K562 (cell line): ENCODE results near the gene OR6Y1. TPM values are rescaled to one million over a fixed set of nuclear protein-coding genes. Genes with fewer than 3 reads are reported as not detected.

ENCODE experiments used
- ATAC-seq: fragments of 200-7000 bp; cut with Tn5 transposase; 3 replicates; pipeline ENCODE4 v1.9.1; 2020; ENCODE audit warnings: moderate library complexity
- BruUV-seq: library from RNA; stranded (reverse); fragments of 400-500 nt; replicated peaks from 2 replicates; lab custom pipeline; 2021; lab: Mats Ljungman, UMichigan
- CTCF ChIA-PET: fragments of 300-600 bp; formaldehyde crosslinking; extraction: SDS; loops from one replicate; lab custom pipeline; 2021; ENCODE audit warnings: low intra/inter-chr PET ratio; lab: Yijun Ruan, JAX
- POLR2A ChIA-PET: fragments of 300-600, 350-650 bp; sonication (Branson Sonifier 250); formaldehyde crosslinking; extraction: SDS; loops from one replicate; lab custom pipeline; 2021; ENCODE audit warnings: antibody characterized with exemption, inconsistent platforms; lab: Yijun Ruan, JAX
- DNase-seq, 4 experiments: peaks; one replicate each; pipeline versions ENCODE4 v3.0.0 to v3.0.0-alpha.2; 2011 to 2018; ENCODE audit warnings: low spot score in 3 of 4, mixed read lengths in 3 of 4; ENCODE audit errors: extremely low read depth in 1 of 4
- FAIRE-seq: peaks from 2 replicates; lab custom pipeline; 2011; peaks lifted over from hg19 to GRCh38; lab: Jason Lieb, UNC
- H2AFZ ChIP-seq: 2 replicates; pipeline ENCODE4 v1.6.0; 2011; ENCODE audit warnings: low read depth, low read length, control low read depth, inconsistent platforms
- H3K27ac ChIP-seq: fragments of 200-600 bp; 3 replicates; pipeline ENCODE4 v1.8.0; 2011; ENCODE audit warnings: low read depth, mild to moderate bottlenecking, control low read depth, inconsistent platforms, low read length, moderate library complexity, mixed read lengths; ENCODE audit errors: extremely low read depth
- H3K27me3 ChIP-seq, 2 experiments: fragments of 300-600 bp in 1 of 2; 2 replicates in 1 of 2; 3 replicates in 1 of 2; pipeline versions ENCODE4 v1.6.0 to v1.8.0; 2011; ENCODE audit warnings: inconsistent platforms in 2 of 2, low read length in 2 of 2, mild to moderate bottlenecking in 1 of 2, mixed read lengths in 1 of 2, moderate library complexity in 1 of 2; ENCODE audit not compliant: control insufficient read depth in 2 of 2, insufficient read depth in 2 of 2
- H3K36me3 ChIP-seq: fragments of 300-600 bp; 3 replicates; pipeline ENCODE4 v1.8.0; 2011; ENCODE audit warnings: mild to moderate bottlenecking, low read length, inconsistent platforms; ENCODE audit not compliant: control insufficient read depth, insufficient read depth
- H3K4me1 ChIP-seq, 2 experiments: fragments of 200-600 bp in 1 of 2; replicated peaks in 1 of 2; 2 replicates in 1 of 2; 3 replicates in 1 of 2; pipeline versions ENCODE4 v1.5.1 to v1.8.0; 2011; ENCODE audit warnings: inconsistent platforms in 2 of 2, low read length in 2 of 2, mild to moderate bottlenecking in 1 of 2, mixed read lengths in 1 of 2, moderate library complexity in 1 of 2; ENCODE audit not compliant: control insufficient read depth in 2 of 2, insufficient read depth in 2 of 2
- H3K4me2 ChIP-seq: 2 replicates; pipeline ENCODE4 v1.6.1; 2011; ENCODE audit warnings: low read length, control low read depth, inconsistent platforms, mixed read lengths; ENCODE audit not compliant: insufficient read depth
- H3K4me3 ChIP-seq: fragments of 200-600 bp; sonication (generic), shearing (Covaris generic); 2 replicates; pipeline ENCODE4 v1.5.1; 2016; ENCODE audit warnings: control low read depth, inconsistent platforms
- H3K79me2 ChIP-seq: fragments of 200-600 bp; 3 replicates; pipeline ENCODE4 v1.8.0; 2011; ENCODE audit warnings: low read length, inconsistent platforms; ENCODE audit not compliant: control insufficient read depth, insufficient read depth
- H3K9ac ChIP-seq, 2 experiments: 2 replicates each; pipeline versions ENCODE4 v1.6.0 to v1.6.1; 2011; ENCODE audit warnings: low read depth in 2 of 2, low read length in 2 of 2, control low read depth in 1 of 2, inconsistent platforms in 1 of 2, mild to moderate bottlenecking in 1 of 2, mixed read lengths in 1 of 2; ENCODE audit not compliant: insufficient read depth in 1 of 2
- H3K9me1 ChIP-seq: one replicate; pipeline ENCODE4 v1.6.0; 2011; ENCODE audit warnings: inconsistent platforms, mild to moderate bottlenecking, low read length, moderate library complexity; ENCODE audit not compliant: control insufficient read depth, insufficient read depth
- H3K9me3 ChIP-seq: replicated peaks from 2 replicates; pipeline ENCODE4 v1.5.1; 2011; ENCODE audit warnings: low read depth, low read length, inconsistent platforms; ENCODE audit not compliant: control insufficient read depth, insufficient read depth
- H4K20me1 ChIP-seq: replicated peaks from 2 replicates; pipeline ENCODE4 v1.6.1; 2011; ENCODE audit warnings: low read length, inconsistent platforms, mixed read lengths; ENCODE audit not compliant: control insufficient read depth, insufficient read depth
- HCFC1 ChIP-seq: IDR thresholded peaks from 2 replicates; pipeline ENCODE4 v1.6.1; 2012; ENCODE audit warnings: low read depth, low read length, improper control_type of control experiment
- HSF4 ChIP-seq: fragments of 250-450 bp; sonication (Bioruptor Pico); IDR thresholded peaks from 2 replicates; pipeline ENCODE4 v2.1.2; 2022; ENCODE audit warnings: mild to moderate bottlenecking, moderate library complexity, borderline replicate concordance
- MCM3 ChIP-seq: fragments of 450-650 bp; IDR thresholded peaks from 2 replicates; pipeline ENCODE4 v1.6.1; 2016
- PHB2 ChIP-seq: fragments of 450-650 bp; IDR thresholded peaks from 2 replicates; pipeline ENCODE4 v1.6.1; 2017; ENCODE audit warnings: low read depth
- PPARD ChIP-seq: fragments of 250-450 bp; sonication (Bioruptor Pico); IDR thresholded peaks from 2 replicates; pipeline ENCODE4 v1.8.0; 2022; ENCODE audit warnings: inconsistent platforms, mild to moderate bottlenecking, moderate library complexity
- RAD21 ChIP-seq, 2 experiments: fragments of 250-450 bp in 1 of 2; fragments of 450-650 bp in 1 of 2; sonication (Bioruptor Pico) in 1 of 2; formaldehyde crosslinking in 1 of 2; IDR thresholded peaks in 1 of 2; conservative IDR thresholded peaks in 1 of 2; 2 replicates each; pipeline versions ENCODE4 v1.4.0 to v1.8.0; 2020 to 2022; ENCODE audit warnings: mild to moderate bottlenecking in 2 of 2, moderate library complexity in 1 of 2
- RFX7 ChIP-seq: fragments of 250-450 bp; sonication (Bioruptor Pico); IDR thresholded peaks from 2 replicates; pipeline ENCODE4 v1.5.1; 2021; ENCODE audit warnings: mild to moderate bottlenecking
- RHOXF2B ChIP-seq: fragments of 250-450 bp; sonication (Bioruptor Pico); conservative IDR thresholded peaks from 2 replicates; pipeline ENCODE4 v1.5.1; 2021
- YY1 ChIP-seq, 3 experiments: IDR thresholded peaks; 2 replicates each; pipeline ENCODE4 v1.6.1; 2011; ENCODE audit warnings: low read length in 2 of 3, mild to moderate bottlenecking in 2 of 3, moderate library complexity in 2 of 3, borderline replicate concordance in 1 of 3, control low read depth in 1 of 3, low read depth in 1 of 3; ENCODE audit not compliant: insufficient read depth in 3 of 3, insufficient replicate concordance in 2 of 3, control insufficient read depth in 1 of 3, insufficient read length in 1 of 3; ENCODE audit errors: extremely low read depth in 1 of 3
- ZNF431 ChIP-seq: sonication (generic); formaldehyde crosslinking; IDR thresholded peaks from 2 replicates; pipeline ENCODE4 v1.8.0; 2022; ENCODE audit warnings: mild to moderate bottlenecking, missing genetic modification reagents
- ZNF696 ChIP-seq: fragments of 250-450 bp; sonication (Bioruptor Pico); conservative IDR thresholded peaks from 2 replicates; pipeline ENCODE4 v1.4.0; 2020; ENCODE audit warnings: mild to moderate bottlenecking, moderate library complexity
- WGBS: fragments of 100-300 bp; shearing (Covaris generic); methylation state at CpG from one replicate; pipeline ENCODE4 v1.1.6; 2016; ENCODE audit warnings: low coverage, mixed read lengths; ENCODE audit not compliant: insufficient coverage; ENCODE audit errors: missing lambda C conversion rate; 5-methylcytosine and 5-hydroxymethylcytosine counted together
- in situ Hi-C: fragments of 300-500 bp; cut with MboI; formaldehyde crosslinking; loops from 4 replicates; pipeline ENCODE4 v1.15.0; 2018; ENCODE audit warnings: inconsistent platforms, mixed read lengths
- intact Hi-C: fragments of 100-400 bp; cut with micrococcal nuclease; formaldehyde crosslinking; loops from 2 replicates; pipeline ENCODE4 v1.14.2; 2022
- polyA plus RNA-seq, 8 experiments: library from polyadenylated mRNA; depleted of rRNA in 4 of 8; stranded (reverse) in 5 of 8; unstranded in 3 of 8; fragments of >200 nt; fragmentation: Nextera tagmentation in 2 of 8; fragmentation: Illumina TruSeq in 1 of 8; extraction: Ambion mirVana in 2 of 8; extraction: Trizol in 1 of 8; gene quantifications; 2 replicates each; pipeline versions ENCODE4 v1.2.1 to v1.2.3, GENCODE V29; 2011 to 2014; ENCODE audit warnings: inconsistent platforms in 1 of 8, missing spikeins in 1 of 8
- total RNA-seq, 7 experiments: library from RNA; depleted of rRNA in 6 of 7; stranded (reverse); fragments of >200 nt in 6 of 7; fragmentation: Illumina TruSeq in 2 of 7; extraction: Trizol in 2 of 7; gene quantifications; 2 replicates each; pipeline versions ENCODE4 v1.2.1 to v1.2.3, GENCODE V29; 2011 to 2021; ENCODE audit warnings: low replicate concordance in 1 of 7
- TF ChIP-seq, protein P1 (sequence below), 2 experiments: IDR thresholded peaks; 2 replicates each; pipeline ENCODE4 v1.6.1; 2012; ENCODE audit warnings: improper control_type of control experiment in 2 of 2, low read depth in 2 of 2, low read length in 2 of 2, borderline replicate concordance in 1 of 2
- TF ChIP-seq, protein P2 (sequence below), 3 experiments: IDR thresholded peaks in 2 of 3; conservative IDR thresholded peaks in 1 of 3; 2 replicates each; pipeline ENCODE4 v1.5.1; 2011 to 2012; ENCODE audit warnings: low read length in 3 of 3, mild to moderate bottlenecking in 3 of 3, control low read depth in 2 of 3, improper control_type of control experiment in 1 of 3, inconsistent platforms in 1 of 3, low read depth in 1 of 3, mixed read lengths in 1 of 3, moderate library complexity in 1 of 3; ENCODE audit not compliant: insufficient read depth in 2 of 3

The OR6Y1 gene
- total and polyA plus RNA-seq, 9 of the 15 experiments (the other 6 are each of a cell fraction or from before 2014, with no cell fraction given) = not detected

DNA sequence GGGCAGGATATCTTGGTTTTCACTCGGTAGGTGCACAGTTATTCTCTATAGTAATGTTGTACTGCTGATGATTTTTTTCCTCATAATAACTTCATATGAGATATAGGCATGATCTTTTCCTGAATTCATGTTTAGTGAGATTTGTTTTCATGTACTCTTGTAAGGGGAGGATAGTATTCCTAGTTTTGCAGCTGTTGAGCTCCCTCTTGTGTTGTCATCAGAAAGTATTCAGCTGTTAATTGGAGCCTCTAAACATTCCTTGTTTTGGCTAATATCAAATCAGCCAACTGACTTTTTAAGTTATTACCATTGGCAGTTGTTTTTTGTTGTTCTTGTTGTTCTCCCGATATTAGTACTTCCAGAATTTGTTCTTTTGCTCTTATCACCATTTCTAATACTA is 57.8 kb downstream of the OR6Y1 start:
- Histone ChIP-seq H3K79me2 (no peaks in the 10 kb centered on the region), H3K4me1 (no peaks in the 10 kb centered on the region), H2AFZ (no peak overlapping the region), H4K20me1 (no peaks in the 10 kb centered on the region), H3K4me2 (no peak overlapping the region), H3K27me3 (no peaks in the 10 kb centered on the region), H3K36me3 (no peaks in the 10 kb centered on the region), H3K9me1 (no peaks in the 10 kb centered on the region), H3K27ac (no peak overlapping the region), H3K4me3 (no peak overlapping the region), H3K9me3 (no peaks in the 10 kb centered on the region), H3K9ac (no peak overlapping the region)
- ATAC-seq = peak; percentile 49; the same call in 2 of the 3 replicates
- no TSS peak for BruUV-seq
- no peak for TF ChIP-seq HSF4 (CRISPR knock-in tag)
- TF ChIP-seq PHB2 = no peak
- no peak for TF ChIP-seq PPARD (CRISPR knock-in tag)
- TF ChIP-seq RHOXF2B = no peak
- peak in 1 of 2 experiments; percentile 57; a peak in 2 of 4 replicates for TF ChIP-seq RAD21 (CRISPR knock-in tag; conservative IDR thresholded peaks at IDR 0.05 in 1 of 2, IDR thresholded peaks at IDR 0.05 in 1 of 2)
- TF ChIP-seq ZNF696 (CRISPR knock-in tag) = no peak
- TF ChIP-seq, protein P1, sequence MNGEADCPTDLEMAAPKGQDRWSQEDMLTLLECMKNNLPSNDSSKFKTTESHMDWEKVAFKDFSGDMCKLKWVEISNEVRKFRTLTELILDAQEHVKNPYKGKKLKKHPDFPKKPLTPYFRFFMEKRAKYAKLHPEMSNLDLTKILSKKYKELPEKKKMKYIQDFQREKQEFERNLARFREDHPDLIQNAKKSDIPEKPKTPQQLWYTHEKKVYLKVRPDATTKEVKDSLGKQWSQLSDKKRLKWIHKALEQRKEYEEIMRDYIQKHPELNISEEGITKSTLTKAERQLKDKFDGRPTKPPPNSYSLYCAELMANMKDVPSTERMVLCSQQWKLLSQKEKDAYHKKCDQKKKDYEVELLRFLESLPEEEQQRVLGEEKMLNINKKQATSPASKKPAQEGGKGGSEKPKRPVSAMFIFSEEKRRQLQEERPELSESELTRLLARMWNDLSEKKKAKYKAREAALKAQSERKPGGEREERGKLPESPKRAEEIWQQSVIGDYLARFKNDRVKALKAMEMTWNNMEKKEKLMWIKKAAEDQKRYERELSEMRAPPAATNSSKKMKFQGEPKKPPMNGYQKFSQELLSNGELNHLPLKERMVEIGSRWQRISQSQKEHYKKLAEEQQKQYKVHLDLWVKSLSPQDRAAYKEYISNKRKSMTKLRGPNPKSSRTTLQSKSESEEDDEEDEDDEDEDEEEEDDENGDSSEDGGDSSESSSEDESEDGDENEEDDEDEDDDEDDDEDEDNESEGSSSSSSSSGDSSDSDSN (IDR thresholded peaks at IDR 0.05; ENCODE audit: borderline replicate concordance in 1 of 2, low read depth in 2 of 2, low read length in 2 of 2) = no peak
- TF ChIP-seq, protein P2, sequence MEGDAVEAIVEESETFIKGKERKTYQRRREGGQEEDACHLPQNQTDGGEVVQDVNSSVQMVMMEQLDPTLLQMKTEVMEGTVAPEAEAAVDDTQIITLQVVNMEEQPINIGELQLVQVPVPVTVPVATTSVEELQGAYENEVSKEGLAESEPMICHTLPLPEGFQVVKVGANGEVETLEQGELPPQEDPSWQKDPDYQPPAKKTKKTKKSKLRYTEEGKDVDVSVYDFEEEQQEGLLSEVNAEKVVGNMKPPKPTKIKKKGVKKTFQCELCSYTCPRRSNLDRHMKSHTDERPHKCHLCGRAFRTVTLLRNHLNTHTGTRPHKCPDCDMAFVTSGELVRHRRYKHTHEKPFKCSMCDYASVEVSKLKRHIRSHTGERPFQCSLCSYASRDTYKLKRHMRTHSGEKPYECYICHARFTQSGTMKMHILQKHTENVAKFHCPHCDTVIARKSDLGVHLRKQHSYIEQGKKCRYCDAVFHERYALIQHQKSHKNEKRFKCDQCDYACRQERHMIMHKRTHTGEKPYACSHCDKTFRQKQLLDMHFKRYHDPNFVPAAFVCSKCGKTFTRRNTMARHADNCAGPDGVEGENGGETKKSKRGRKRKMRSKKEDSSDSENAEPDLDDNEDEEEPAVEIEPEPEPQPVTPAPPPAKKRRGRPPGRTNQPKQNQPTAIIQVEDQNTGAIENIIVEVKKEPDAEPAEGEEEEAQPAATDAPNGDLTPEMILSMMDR (IDR thresholded peaks at IDR 0.05 in 2 of 3, conservative IDR thresholded peaks at IDR 0.05 in 1 of 3; ENCODE audit: insufficient read depth in 2 of 3, low read depth in 1 of 3, low read length in 3 of 3) = peak in 1 of 3 experiments; percentile 43; a peak in 3 of 6 replicates
- TF ChIP-seq RFX7 (CRISPR knock-in tag) = no peak
- TF ChIP-seq HCFC1 = no peak
- no peak for TF ChIP-seq ZNF431 (CRISPR knock-in tag)
- TF ChIP-seq MCM3 = no peak
- no peak for TF ChIP-seq YY1 (IDR thresholded peaks at IDR 0.05; ENCODE audit: borderline replicate concordance in 1 of 3, control insufficient read depth in 1 of 3, extremely low read depth in 1 of 3, insufficient read depth in 3 of 3, insufficient read length in 1 of 3, insufficient replicate concordance in 2 of 3, low read depth in 1 of 3, low read length in 2 of 3)
- FAIRE-seq = peak; percentile 11
- intact Hi-C loops (loop anchor here (2.0 kb wide), 1 partner anchor 294 kb away; no protein-coding TSS in a partner anchor), in situ Hi-C loops (no loop called here)
- 0% methylated on average over 2 of the region's 2 CpGs for WGBS
- ChIA-PET CTCF (interaction anchor here (1.4 kb wide), 1 partner anchor 293 kb away, joined by 4 read pairs; no protein-coding TSS in a partner anchor), POLR2A (interaction anchor here (0.6 kb wide), 1 partner anchor 514 kb away, joined by 4 read pairs; no protein-coding TSS in a partner anchor)
- peak in 2 of 4 experiments; percentile 6 to 9 for DNase-seq
